Measurements from ENCODE around the gene CTNNAL1. TPM values are rescaled to one million over a fixed set of nuclear protein-coding genes. Genes with fewer than 3 reads are reported as not detected.

Gene CTNNAL1
- total and polyA plus RNA-seq, 9 of the 15 experiments (the other 6 are each of a cell fraction or from before 2014, with no cell fraction given): 23.2 to 78.0 (median 46.7) TPM

DNA sequence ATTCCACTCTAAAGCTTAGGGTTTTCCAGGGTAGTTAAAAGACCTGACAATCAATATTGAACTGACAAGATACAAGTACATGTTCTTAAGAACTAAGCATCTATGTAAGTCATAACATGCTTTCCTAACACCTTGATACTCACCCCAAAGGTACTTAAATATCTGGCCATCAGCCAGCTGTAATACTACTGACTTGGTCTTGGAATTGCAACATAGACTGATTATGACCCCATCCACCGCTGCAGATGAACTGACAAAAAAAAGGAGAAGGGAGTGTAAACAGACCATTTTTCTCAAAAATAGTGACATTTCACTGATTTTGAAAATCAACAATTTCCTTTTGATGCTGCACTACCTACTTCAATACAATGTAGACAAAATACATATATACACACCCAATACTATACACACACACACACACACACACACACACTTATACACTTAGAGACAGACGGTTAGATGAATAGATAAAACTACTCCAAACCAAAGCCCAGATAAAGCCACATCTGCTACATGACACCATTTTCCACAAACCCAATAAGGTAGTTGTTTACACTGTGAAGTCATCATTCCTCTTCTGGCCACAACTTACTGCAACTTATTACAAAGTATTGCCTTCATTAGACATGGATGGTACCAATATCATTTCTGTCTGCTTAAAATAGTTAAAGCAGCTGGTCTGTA is 109.7 kb downstream of the CTNNAL1 start (continued):
- TF ChIP-seq, protein P1, sequence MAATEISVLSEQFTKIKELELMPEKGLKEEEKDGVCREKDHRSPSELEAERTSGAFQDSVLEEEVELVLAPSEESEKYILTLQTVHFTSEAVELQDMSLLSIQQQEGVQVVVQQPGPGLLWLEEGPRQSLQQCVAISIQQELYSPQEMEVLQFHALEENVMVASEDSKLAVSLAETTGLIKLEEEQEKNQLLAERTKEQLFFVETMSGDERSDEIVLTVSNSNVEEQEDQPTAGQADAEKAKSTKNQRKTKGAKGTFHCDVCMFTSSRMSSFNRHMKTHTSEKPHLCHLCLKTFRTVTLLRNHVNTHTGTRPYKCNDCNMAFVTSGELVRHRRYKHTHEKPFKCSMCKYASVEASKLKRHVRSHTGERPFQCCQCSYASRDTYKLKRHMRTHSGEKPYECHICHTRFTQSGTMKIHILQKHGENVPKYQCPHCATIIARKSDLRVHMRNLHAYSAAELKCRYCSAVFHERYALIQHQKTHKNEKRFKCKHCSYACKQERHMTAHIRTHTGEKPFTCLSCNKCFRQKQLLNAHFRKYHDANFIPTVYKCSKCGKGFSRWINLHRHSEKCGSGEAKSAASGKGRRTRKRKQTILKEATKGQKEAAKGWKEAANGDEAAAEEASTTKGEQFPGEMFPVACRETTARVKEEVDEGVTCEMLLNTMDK (IDR thresholded peaks at IDR 0.05; ENCODE audit: borderline replicate concordance, insufficient read depth, low read depth, low read length, poor library complexity, severe bottlenecking): no peak
- TF ChIP-seq, protein P2, sequence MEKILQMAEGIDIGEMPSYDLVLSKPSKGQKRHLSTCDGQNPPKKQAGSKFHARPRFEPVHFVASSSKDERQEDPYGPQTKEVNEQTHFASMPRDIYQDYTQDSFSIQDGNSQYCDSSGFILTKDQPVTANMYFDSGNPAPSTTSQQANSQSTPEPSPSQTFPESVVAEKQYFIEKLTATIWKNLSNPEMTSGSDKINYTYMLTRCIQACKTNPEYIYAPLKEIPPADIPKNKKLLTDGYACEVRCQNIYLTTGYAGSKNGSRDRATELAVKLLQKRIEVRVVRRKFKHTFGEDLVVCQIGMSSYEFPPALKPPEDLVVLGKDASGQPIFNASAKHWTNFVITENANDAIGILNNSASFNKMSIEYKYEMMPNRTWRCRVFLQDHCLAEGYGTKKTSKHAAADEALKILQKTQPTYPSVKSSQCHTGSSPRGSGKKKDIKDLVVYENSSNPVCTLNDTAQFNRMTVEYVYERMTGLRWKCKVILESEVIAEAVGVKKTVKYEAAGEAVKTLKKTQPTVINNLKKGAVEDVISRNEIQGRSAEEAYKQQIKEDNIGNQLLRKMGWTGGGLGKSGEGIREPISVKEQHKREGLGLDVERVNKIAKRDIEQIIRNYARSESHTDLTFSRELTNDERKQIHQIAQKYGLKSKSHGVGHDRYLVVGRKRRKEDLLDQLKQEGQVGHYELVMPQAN (IDR thresholded peaks at IDR 0.05; ENCODE audit: borderline replicate concordance): no peak
- TF ChIP-seq TCF3 (CRISPR knock-in tag; IDR thresholded peaks at IDR 0.05) (0 out of 2 replicates have a peak, but pooled peaks have one; percentile 18), MIER1 (IDR thresholded peaks at IDR 0.05; ENCODE audit: low read depth) (no peak), NR2C1 (IDR thresholded peaks at IDR 0.05) (peak; percentile 19; the same call in 1 of the 2 replicates), NR2C1 (tag; IDR thresholded peaks at IDR 0.05) (peak; percentile 28; the same call in 1 of the 2 replicates), ZKSCAN3 (CRISPR knock-in tag; IDR thresholded peaks at IDR 0.05) (no peak), PPARD (CRISPR knock-in tag; IDR thresholded peaks at IDR 0.05) (no peak), NCOA1 (IDR thresholded peaks at IDR 0.05; ENCODE audit: low read depth) (peak; percentile 72; the same call in 1 of the 2 replicates), RFX7 (CRISPR knock-in tag; IDR thresholded peaks at IDR 0.05) (no peak), ZFP36 (IDR thresholded peaks at IDR 0.05; ENCODE audit: low read depth, low read length, partially characterized antibody) (no peak), PHB (CRISPR knock-in tag; IDR thresholded peaks at IDR 0.05) (no peak), ETV5 (CRISPR knock-in tag; IDR thresholded peaks at IDR 0.05; ENCODE audit: low read depth) (no peak), ZBTB8A (IDR thresholded peaks at IDR 0.05; ENCODE audit: partially characterized antibody) (no peak), RBM39 (optimal IDR thresholded peaks at IDR 0.05; ENCODE audit: low read depth, low read length) (no peak), SETDB1 (IDR thresholded peaks at IDR 0.05; ENCODE audit: low read length) (no peak), ZC3H8 (IDR thresholded peaks at IDR 0.05) (no peak), ZBED1 (IDR thresholded peaks at IDR 0.05) (no peak)
- TF ChIP-seq, protein P3, sequence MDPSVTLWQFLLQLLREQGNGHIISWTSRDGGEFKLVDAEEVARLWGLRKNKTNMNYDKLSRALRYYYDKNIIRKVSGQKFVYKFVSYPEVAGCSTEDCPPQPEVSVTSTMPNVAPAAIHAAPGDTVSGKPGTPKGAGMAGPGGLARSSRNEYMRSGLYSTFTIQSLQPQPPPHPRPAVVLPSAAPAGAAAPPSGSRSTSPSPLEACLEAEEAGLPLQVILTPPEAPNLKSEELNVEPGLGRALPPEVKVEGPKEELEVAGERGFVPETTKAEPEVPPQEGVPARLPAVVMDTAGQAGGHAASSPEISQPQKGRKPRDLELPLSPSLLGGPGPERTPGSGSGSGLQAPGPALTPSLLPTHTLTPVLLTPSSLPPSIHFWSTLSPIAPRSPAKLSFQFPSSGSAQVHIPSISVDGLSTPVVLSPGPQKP (CRISPR knock-in tag; IDR thresholded peaks at IDR 0.05): no peak
- TF ChIP-seq, protein P4, sequence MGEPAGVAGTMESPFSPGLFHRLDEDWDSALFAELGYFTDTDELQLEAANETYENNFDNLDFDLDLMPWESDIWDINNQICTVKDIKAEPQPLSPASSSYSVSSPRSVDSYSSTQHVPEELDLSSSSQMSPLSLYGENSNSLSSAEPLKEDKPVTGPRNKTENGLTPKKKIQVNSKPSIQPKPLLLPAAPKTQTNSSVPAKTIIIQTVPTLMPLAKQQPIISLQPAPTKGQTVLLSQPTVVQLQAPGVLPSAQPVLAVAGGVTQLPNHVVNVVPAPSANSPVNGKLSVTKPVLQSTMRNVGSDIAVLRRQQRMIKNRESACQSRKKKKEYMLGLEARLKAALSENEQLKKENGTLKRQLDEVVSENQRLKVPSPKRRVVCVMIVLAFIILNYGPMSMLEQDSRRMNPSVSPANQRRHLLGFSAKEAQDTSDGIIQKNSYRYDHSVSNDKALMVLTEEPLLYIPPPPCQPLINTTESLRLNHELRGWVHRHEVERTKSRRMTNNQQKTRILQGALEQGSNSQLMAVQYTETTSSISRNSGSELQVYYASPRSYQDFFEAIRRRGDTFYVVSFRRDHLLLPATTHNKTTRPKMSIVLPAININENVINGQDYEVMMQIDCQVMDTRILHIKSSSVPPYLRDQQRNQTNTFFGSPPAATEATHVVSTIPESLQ (CRISPR knock-in tag; IDR thresholded peaks at IDR 0.05): no peak
- TF ChIP-seq, protein P5, sequence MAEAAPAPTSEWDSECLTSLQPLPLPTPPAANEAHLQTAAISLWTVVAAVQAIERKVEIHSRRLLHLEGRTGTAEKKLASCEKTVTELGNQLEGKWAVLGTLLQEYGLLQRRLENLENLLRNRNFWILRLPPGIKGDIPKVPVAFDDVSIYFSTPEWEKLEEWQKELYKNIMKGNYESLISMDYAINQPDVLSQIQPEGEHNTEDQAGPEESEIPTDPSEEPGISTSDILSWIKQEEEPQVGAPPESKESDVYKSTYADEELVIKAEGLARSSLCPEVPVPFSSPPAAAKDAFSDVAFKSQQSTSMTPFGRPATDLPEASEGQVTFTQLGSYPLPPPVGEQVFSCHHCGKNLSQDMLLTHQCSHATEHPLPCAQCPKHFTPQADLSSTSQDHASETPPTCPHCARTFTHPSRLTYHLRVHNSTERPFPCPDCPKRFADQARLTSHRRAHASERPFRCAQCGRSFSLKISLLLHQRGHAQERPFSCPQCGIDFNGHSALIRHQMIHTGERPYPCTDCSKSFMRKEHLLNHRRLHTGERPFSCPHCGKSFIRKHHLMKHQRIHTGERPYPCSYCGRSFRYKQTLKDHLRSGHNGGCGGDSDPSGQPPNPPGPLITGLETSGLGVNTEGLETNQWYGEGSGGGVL (CRISPR knock-in tag; IDR thresholded peaks at IDR 0.05): no peak
